Measurements from ENCODE around the gene PGA5.
"Not testable (repeated sequence)": the region's sequence is repeated elsewhere in the genome, so short reads cannot be mapped to it uniquely, and the experiment has no call there.

Gene PGA5

DNA sequence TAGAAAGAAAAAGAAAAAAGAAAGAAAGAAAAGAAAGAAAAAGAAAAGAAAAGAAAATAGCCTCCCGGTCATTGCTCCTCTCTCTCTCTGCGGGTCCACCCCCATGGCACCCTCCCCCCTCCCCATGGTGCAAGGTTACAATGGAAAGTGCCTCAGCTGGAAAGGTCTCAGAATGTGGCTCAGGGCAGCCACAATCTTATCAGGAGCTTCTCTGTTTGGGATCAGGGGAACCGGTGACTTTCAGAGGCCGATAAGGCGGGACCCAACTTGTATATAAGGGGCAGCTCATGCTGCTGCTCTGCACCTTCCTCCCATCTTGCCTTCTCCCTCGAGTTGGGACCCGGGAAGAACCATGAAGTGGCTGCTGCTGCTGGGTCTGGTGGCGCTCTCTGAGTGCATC, at the start of gene PGA5:
TSS of gene PGA5 (plus strand) at position 301 of the 400 bp plus-strand sequence. CDS start at position 353, 52 bp downstream.
- not testable (repeated sequence) for DNase-seq

DNA sequence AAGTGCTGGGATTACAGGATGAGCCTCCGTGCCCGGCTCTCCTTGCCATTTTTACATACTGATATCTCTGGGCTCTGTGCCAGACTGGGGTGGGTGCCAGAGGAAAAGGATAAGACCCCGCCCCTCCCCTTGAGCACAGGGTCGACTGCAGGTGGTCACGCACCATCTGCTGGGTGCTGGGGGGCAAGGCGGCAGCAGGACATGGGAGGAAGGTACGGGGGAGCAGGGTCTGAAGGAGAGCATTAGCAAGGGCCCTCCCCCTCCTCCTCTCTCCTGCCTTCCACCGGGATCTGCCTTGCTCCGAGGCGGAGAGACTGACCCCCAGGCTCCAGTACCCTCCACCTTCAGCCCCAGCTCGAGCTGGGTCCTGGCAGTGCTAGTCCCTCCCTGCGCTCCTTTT, 47.4 kb upstream of the PGA5 start:
- no peak for DNase-seq

DNA sequence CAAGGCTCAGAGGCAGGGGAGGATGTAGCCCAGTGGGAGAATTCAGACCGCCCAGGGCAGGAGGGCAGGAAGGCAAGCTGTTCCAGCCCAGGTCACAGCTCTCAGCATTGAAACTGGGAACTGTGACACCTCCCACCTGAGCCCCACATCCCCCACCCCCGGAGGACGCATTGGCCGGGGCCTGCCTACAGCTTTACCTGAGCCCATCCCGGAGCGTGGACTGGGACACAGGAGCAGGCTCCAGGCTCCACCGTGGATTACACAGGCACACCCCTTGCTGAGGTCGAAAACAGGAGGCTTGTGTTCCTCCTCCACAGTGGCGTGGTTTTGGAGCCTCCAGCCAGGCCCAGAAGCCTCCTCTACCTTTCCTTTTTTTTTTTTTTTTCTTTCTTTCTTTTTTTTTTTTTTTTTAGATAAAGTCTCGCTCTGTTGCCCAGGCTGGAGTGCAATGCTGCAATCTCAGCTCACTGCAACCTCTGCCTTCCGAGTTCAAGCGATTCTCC, 46.8 kb upstream of the PGA5 start:
- no peak for DNase-seq

DNA sequence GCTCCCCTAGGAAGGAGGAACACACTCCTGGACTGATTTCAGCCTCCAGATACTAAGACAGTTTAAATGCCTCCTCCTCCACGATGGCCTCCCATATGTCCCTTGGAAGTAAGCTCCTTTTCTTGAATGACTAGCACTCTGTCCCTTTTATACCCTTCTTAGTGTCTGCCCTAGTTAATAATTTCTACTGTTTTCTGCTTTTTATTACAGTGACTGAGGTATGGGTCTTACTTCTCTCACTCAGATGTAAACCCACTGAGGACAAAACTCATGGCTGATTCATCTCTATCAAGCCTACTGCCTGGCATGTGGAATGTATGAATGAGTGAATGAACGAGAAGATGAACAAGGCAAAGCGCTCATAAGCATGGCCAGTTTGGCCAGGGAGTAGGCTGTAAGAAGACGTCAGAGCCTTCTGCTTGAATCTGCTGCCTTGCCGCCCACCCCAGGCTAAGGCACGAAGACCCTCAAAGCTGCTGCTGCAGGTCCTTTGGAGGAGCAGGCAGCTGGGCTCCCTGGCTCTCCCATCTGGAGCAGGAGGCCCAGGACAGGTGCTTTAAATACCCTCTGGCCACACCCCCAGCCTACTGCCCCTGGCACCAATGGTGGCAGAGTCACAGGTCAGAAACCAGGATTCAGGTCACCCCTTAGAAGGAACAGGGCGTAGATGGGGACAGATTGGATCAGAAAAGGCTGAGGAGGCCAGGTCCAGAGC, 45.8 kb upstream of the PGA5 start:
- no peak for DNase-seq

DNA sequence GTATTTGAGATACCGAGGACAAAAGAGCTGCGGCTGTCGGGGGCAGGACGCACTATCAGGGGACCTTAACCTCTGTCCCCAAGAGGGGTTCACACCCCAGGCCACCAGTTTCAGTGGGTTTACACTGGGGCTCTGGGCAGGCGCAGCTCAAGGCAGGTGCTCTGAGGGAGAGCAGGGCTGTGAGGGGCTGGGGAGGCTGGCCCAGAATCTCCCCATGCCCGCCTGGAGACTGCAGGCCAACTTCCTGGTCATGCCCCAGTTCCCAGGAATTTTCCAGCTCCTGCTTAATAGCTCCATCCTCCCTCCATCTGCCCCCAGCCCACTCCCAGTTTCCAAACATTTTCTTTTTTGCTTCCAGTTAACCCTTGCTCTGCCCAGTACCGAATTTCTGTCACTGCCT, 45.3 kb upstream of the PGA5 start:
- DNase-seq = no peak

DNA sequence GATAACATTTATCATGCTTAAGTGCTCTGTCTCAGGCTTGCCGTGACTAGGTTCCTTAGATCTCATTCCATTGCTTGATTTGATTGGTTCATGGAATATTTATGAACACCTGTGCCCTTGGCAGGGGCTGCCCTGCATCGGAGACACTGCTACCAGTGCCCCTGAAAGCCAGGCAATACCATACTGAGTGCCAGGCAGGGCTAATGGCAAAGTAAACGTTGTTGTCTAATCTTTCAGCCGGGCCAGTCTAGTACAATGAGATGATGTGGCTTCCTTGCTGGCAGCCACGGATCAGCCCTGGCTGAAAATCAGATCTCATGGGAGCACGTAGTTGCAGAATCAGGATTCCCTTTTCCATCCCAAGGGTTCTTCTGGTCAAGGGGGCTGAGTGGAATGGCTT, 42.6 kb upstream of the PGA5 start:
- no peak for DNase-seq

DNA sequence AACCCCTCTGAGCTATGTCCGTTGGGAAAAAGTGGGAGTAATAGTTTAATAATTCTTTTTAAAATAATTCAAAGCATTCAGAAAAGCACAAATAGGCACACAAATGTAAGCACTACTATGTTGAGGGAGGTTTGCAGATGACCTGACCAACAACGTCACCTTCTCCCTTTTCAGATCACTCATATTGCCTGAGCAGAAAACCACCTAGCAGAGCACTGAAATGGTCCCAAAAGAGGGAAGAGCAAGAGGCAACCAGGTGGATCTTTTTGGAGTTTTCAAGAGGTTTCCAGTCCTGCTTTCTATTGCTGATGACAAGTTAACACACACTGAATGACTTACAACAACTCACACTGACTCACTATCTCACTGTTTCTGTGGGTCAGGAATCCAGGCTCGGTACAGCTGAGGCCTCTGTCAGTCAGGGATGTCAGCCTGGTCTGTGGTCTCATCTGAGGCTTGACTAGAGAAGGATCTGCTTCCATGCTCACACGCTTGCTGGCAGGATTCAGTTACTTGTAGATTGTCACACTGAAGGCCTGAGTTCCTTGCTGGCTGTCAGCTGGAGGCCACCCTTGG, 41.9 kb upstream of the PGA5 start:
- DNase-seq = no peak

DNA sequence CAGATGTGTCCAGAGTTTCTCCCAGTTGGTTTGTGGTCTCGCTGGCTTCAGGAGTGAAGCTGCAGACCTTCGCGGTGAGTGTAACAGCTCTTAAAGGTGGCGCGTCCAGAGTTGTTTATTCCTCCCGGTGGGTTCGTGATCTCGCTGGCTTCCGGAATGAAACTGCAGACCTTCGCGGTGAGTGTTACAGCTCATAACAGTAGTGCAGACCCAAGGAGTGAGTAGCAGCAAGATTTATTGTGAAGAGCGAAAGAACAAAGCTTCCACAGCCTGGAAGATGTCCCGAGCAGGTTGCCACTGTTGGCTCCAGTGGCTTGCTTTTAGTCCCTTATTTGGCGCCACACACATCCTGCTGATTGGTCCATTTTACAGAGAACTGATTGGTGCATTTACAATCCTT, 39.5 kb upstream of the PGA5 start:
- DNase-seq = no peak

DNA sequence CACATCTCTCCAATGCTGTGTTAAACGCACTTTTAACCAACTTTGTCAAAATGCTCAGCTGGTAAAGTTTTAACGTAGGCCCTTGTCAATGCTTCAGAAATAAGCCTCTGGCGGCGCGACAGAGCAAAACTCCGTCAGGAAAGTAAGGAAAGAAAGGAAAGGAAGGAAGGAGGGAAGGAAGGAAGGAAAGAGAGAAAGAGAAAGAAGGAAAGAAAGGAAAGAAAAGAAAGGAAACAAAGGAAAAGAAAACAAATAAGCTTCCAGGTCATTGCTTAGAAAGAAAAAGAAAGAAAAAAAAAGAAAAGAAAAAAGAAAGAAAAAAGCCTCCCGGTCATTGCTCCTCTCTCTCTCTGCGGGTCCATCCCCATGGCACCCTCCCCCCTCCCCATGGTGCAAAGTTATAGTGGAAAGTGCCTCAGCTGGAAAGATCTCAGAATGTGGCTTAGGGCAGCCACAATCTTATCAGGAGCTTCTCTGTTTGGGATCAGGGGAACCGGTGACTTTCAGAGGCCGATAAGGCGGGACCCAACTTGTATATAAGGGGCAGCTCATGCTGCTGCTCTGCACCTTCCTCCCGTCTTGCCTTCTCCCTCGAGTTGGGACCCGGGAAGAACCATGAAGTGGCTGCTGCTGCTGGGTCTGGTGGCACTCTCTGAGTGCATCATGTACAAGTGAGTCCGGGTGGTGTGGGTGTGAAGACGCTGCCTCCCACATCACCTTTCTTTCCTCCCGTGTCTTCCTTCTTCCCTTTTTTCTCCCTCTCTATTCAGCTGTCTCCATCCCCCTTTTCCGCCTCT, 37.8 kb upstream of the PGA5 start, which contains the start of gene PGA3:
TSS of gene PGA3 (plus strand) at position 566 of the 797 bp plus-strand sequence. CDS start at position 616, 50 bp downstream.
- not testable (repeated sequence) for DNase-seq

DNA sequence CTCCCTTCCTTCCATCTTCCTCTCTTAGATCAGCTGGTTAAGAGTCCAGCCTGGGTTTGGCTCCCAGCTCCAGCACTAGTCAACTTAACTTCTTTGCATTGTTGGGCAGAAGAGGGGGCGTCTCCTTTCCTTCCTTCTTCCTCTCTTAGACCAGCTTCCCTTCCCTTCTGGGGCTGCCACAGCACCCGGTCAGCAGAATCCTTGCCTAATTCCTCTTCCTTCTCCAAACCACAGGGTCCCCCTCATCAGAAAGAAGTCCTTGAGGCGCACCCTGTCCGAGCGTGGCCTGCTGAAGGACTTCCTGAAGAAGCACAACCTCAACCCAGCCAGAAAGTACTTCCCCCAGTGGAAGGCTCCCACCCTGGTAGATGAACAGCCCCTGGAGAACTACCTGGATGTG, 37.1 kb upstream of the PGA5 start:
- not testable (repeated sequence) for DNase-seq

DNA sequence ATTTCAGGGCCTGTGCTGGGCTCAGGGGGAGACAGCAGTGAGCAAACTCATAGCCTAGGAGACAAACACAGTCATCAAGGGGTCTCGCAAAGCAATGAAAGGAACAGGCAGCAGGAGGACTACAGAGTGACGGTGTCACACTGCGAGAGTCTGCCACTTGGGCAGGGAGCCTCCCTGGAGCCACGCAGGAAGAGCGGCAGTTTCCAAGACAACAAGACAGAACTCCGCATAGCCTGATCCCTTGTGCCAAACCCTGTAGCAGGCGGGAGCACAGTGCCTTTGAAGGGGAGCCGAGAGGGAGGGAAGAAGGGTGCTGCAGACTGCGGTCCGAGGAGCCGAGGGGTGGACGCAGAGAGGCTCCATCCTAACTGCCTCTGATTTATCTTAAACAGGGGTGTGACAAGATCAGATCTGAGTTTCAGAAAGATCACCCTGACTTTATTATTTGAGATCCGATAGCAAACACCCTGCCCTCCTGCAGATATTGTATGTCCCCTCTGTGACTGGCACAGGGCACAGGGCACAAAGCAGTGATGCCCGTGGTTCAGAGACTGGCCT, 36.4 kb upstream of the PGA5 start:
- DNase-seq = not testable (repeated sequence)

DNA sequence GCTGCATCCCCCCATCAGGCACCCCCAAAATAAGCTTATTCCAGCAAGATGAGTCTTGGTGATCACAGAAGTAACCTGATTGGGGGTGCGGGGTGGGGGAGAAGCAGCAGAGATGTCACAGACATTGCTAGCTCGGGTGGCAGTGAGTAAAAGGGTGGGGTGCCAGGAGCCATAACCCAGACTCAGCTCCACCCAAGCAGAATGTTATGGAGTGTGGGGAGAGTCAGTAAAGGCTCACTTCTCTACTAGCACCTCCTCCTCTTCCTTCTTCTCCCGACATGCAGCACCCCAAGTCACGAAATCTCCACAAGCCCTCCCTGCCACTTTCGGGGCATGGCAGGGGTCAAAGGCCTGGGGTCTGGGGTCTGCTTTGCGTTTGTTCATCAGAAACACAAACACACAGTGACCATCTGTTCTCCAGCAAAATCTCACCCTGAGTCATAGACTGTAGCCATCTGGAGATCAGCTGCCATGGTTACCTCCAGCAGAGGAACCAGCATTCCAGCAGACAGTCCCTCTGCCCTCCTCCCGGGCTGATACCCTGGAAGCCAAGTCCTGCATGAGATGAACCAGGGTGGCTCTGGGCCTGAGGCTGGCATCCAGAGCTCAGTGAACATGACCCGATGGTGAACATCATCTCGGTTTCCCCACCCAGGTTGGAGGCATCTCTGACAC, 33.2 kb upstream of the PGA5 start:
- DNase-seq = not testable (repeated sequence)

DNA sequence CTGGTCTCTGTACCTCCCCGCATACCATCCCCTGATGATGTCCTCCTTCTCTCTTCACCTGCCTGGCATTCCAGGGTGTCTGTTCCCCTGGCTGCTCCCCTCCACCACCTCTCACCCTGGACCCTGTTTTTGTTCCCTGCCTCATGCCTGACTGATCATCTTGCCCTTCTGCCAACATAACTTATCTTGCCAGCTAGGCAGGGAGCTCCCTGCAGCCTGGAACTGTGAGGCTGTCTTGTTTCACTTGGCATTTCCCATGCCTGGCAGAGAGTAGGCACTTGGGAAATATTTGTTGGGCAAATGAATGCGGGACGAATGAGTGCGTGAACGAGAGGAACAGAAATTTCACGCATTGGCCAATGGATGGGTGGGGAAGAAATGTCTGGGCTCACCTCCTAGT, 30.3 kb upstream of the PGA5 start:
- not testable (repeated sequence) for DNase-seq

DNA sequence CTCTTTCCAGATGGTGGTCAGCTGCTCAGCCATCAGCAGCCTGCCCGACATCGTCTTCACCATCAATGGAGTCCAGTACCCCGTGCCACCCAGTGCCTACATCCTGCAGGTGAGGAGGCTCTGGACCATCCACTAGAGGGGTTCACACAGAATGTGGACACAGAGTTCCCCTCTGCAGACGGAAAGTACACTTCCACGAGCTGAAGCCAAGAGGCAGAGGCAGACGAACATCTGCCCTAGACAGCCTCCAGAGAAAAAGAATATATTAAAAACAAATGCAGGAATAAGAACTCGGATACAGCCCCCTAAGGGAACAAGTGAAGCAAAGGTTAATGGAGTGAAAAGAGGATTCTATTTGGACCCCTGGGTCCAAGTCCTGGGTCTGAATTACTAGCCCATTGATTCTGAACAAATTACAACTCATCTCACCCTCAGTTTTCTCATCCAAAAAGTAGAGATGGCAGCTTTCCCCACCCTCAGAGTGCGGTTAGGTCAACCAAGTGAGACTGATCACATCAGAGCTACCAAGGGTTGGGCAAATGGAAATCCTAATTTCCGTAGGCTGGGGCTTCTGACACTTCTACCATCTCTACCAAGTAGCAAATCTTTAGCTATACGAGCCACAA, 29.5 kb upstream of the PGA5 start:
- DNase-seq = not testable (repeated sequence)

DNA sequence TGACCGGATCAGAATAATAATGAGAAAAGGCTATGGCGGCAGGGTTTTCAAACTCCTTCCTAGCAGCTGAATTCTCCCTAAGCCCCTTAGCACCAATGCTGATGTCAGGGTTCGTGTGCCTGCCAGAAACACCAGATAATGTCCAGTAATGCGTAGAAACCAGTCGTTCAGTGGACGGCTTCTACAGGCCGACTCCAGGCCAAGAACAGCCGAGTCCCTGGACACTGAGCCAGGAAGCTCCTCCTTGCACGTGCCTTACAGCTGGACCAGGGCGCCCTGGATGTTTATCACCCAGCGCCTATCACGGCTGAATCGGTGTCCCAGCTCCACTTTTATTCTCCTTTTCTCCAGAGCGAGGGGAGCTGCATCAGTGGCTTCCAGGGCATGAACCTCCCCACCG, 28.8 kb upstream of the PGA5 start:
- not testable (repeated sequence) for DNase-seq

DNA sequence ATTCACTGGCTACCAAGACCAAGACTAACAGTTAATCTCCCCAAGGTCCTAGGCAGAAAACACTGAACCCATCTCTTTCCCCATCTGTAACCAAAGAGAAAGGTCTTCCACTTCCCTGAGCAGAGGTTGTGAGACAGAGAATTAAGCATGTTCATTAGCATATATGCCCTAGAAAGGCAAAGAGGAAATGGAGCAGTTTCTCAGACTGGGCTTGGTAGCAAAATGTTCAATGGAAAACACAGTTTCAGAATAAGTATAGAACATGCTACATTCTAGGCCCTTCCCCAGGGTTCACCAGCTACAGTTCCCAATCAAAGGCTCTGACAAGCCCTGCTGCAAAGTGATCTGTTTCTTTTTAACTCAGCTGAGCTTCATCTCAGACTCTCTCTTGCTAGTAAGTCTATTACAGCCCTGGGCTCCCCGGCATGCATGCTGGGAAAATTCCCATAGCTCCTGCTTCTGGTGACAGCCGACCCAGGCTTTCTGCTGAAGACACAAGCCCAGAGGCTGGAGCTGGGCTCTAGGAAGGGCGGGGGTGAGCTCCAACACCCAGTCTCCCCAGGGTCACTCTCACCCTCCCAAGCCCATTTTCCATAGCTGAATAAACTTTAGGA, 27.2 kb upstream of the PGA5 start:
- DNase-seq = not testable (repeated sequence)

DNA sequence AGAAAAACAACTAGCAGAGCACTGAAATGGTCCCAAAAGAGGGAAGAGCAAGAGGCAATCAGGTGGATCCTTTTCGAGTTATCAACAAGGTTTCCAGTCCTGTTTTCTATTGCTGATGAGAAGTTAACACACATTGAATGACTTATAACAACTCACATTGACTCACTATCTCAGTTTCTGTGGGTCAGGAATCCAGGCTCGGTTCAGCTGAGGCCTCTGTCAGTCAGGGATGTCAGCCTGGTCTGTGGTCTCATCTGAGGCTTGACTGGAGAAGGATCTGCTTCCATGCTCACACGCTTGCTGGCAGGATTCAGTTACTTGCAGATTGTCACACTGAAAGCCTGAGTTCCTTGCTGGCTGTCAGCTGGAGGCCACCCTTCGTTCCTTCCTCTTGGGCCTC, 22.7 kb upstream of the PGA5 start:
- not testable (repeated sequence) for DNase-seq

DNA sequence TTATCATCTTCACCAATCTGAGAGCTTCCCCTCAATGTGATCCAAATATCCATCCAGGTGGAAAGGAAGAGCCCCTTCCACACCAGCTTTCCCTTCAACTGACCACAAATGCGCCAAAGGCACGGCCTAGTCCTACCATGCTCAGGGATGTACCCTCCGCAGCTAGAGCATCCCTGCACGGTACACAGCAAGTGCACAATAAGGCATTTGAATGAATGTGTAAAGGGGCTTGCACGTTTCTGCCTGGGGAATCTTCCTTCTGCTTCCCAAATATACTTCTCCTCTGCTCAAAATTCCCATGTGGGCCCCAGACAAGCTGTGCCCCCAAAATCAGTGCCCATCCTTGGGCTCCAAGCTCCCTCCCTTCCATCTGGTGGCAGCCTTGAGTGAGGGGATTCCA, 22.0 kb upstream of the PGA5 start:
- not testable (repeated sequence) for DNase-seq

DNA sequence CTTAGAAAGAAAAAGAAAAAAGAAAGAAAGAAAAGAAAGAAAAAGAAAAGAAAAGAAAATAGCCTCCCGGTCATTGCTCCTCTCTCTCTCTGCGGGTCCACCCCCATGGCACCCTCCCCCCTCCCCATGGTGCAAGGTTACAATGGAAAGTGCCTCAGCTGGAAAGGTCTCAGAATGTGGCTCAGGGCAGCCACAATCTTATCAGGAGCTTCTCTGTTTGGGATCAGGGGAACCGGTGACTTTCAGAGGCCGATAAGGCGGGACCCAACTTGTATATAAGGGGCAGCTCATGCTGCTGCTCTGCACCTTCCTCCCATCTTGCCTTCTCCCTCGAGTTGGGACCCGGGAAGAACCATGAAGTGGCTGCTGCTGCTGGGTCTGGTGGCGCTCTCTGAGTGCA, 18.9 kb upstream of the PGA5 start, which contains the start of gene PGA4:
TSS of gene PGA4 (plus strand) at position 301 of the 400 bp plus-strand sequence. CDS start at position 355, 54 bp downstream.
- DNase-seq = not testable (repeated sequence)

DNA sequence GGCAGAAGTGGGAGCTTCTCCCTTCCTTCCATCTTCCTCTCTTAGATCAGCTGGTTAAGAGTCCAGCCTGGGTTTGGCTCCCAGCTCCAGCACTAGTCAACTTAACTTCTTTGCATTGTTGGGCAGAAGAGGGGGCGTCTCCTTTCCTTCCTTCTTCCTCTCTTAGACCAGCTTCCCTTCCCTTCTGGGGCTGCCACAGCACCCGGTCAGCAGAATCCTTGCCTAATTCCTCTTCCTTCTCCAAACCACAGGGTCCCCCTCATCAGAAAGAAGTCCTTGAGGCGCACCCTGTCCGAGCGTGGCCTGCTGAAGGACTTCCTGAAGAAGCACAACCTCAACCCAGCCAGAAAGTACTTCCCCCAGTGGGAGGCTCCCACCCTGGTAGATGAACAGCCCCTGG, 18.3 kb upstream of the PGA5 start:
- DNase-seq = not testable (repeated sequence)

DNA sequence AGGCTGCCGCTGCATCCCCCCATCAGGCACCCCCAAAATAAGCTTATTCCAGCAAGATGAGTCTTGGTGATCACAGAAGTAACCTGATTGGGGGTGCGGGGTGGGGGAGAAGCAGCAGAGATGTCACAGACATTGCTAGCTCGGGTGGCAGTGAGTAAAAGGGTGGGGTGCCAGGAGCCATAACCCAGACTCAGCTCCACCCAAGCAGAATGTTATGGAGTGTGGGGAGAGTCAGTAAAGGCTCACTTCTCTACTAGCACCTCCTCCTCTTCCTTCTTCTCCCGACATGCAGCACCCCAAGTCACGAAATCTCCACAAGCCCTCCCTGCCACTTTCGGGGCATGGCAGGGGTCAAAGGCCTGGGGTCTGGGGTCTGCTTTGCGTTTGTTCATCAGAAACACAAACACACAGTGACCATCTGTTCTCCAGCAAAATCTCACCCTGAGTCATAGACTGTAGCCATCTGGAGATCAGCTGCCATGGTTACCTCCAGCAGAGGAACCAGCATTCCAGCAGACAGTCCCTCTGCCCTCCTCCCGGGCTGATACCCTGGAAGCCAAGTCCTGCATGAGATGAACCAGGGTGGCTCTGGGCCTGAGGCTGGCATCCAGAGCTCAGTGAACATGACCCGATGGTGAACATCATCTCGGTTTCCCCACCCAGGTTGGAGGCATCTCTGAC, 14.4 kb upstream of the PGA5 start:
- not testable (repeated sequence) for DNase-seq
